Transverse colon (tissue), 4 donors: Measurements from ENCODE around the gene NDUFB4. TPM values are rescaled to one million over a fixed set of nuclear protein-coding genes. Genes with fewer than 3 reads are reported as not detected.

Source experiments
- DNase-seq: peaks from one replicate; pipeline ENCODE4 v3.0.0-alpha.2; 2019
- H3K27ac ChIP-seq, 4 donors: fragments of 200-600 bp; sonication (generic); 2 replicates each; pipeline ENCODE4 v1.5.1; 2016 to 2018; ENCODE audit warnings: inconsistent platforms in 4 of 4
- H3K27me3 ChIP-seq: fragments of 200-600 bp; sonication (generic); 2 replicates; pipeline ENCODE4 v1.5.1; 2017; ENCODE audit warnings: inconsistent platforms
- H3K36me3 ChIP-seq, 4 donors: fragments of 200-600 bp; sonication (generic); 2 replicates each; pipeline ENCODE4 v1.5.1; 2017 to 2019; ENCODE audit warnings: inconsistent platforms in 4 of 4
- H3K4me1 ChIP-seq, 4 donors: fragments of 200-600 bp; sonication (generic); 2 replicates each; pipeline ENCODE4 v1.5.1; 2017 to 2020; ENCODE audit warnings: inconsistent platforms in 4 of 4
- H3K4me3 ChIP-seq, 4 donors: fragments of 200-600 bp; sonication (generic); 1 replicate in 1 of 4; 2 replicates in 3 of 4; pipeline versions ENCODE4 v1.5.1 to v1.6.1; 2017 to 2019; ENCODE audit warnings: inconsistent platforms in 4 of 4
- H3K9me3 ChIP-seq, 2 donors: fragments of 200-600 bp; sonication (generic); 2 replicates each; pipeline ENCODE4 v1.5.1; 2017 to 2019; ENCODE audit warnings: inconsistent platforms in 2 of 2
- EP300 ChIP-seq: sonication (generic); formaldehyde crosslinking; IDR thresholded peaks from one replicate; pipeline ENCODE4 v1.6.1; 2017; ENCODE audit warnings: antibody characterized with exemption, low read depth
- POLR2A ChIP-seq: fragments of 450-650 bp; IDR thresholded peaks from one replicate; pipeline ENCODE4 v1.6.1; 2016; ENCODE audit warnings: antibody characterized with exemption, mild to moderate bottlenecking, moderate library complexity
- POLR2AphosphoS5 ChIP-seq, 3 donors: sonication (generic); formaldehyde crosslinking; IDR thresholded peaks; one replicate each; pipeline ENCODE4 v1.6.1; 2016; ENCODE audit warnings: antibody characterized with exemption in 3 of 3
- WGBS, 2 donors: methylation state at CpG; one replicate each; pipeline ENCODE4 v1.1.5; 2018; ENCODE audit warnings: low coverage in 1 of 2; 5-methylcytosine and 5-hydroxymethylcytosine counted together
- in situ Hi-C, 4 donors: fragments of 200-750 bp; cut with MboI; loops; one replicate each; pipeline versions ENCODE4 v1.15.0 to v1.15.1; 2017; ENCODE audit warnings: low sequenced_read_pairs in 3 of 4, low pct_ligation_motif_present in 1 of 4, low pct_unique_long_range_greater_than_20kb in 1 of 4
- intact Hi-C: fragments of 100-400 bp; cut with DNase I; formaldehyde crosslinking; loops from one replicate; pipeline ENCODE4 v1.15.1; 2023; ENCODE audit warnings: low total_unique reads
- total RNA-seq, 4 donors: library from RNA; depleted of rRNA; stranded (reverse); fragments of >200 nt; gene quantifications; one replicate each; pipeline ENCODE4 v1.1.0, GENCODE V29; 2016
- TF ChIP-seq, protein P1 (sequence below), 5 experiments: fragments of 200-600 bp in 3 of 5; fragments of 450-650 bp in 2 of 5; sonication (generic) in 3 of 5; IDR thresholded peaks; 1 replicate in 2 of 5; 2 replicates in 3 of 5; pipeline ENCODE4 v1.5.1; 2016 to 2017; ENCODE audit warnings: antibody characterized with exemption in 5 of 5, inconsistent platforms in 3 of 5, mild to moderate bottlenecking in 2 of 5, moderate library complexity in 1 of 5

NDUFB4 gene
- total RNA-seq, 4 donors from 2014 or later, result 9.6 to 129 (median 63.7) TPM

DNA sequence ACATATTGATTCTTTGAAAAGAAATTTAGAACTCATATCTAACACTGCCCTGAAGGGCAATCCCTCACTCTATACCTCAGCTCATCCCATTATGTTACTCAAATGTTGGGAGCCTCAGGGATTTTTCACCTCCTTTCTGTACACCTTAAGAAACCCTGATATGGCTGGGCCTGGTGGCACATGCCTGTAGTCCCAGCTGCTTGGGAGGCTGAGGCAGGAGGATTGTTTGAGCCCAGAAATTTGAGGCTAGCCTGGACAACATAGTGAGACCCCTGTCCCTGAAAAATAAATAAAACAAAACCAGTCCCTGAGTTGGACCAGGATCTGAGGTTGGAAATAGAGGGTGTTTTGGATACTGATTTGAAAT, 27.6 kb downstream of the NDUFB4 start:
- no peaks in the 10 kb centered on the region for H3K4me1 ChIP-seq
- TF ChIP-seq, protein P1, sequence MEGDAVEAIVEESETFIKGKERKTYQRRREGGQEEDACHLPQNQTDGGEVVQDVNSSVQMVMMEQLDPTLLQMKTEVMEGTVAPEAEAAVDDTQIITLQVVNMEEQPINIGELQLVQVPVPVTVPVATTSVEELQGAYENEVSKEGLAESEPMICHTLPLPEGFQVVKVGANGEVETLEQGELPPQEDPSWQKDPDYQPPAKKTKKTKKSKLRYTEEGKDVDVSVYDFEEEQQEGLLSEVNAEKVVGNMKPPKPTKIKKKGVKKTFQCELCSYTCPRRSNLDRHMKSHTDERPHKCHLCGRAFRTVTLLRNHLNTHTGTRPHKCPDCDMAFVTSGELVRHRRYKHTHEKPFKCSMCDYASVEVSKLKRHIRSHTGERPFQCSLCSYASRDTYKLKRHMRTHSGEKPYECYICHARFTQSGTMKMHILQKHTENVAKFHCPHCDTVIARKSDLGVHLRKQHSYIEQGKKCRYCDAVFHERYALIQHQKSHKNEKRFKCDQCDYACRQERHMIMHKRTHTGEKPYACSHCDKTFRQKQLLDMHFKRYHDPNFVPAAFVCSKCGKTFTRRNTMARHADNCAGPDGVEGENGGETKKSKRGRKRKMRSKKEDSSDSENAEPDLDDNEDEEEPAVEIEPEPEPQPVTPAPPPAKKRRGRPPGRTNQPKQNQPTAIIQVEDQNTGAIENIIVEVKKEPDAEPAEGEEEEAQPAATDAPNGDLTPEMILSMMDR (IDR thresholded peaks at IDR 0.05), result no peak
- TF ChIP-seq POLR2AphosphoS5 (IDR thresholded peaks at IDR 0.05) (no peak), EP300 (no peak), POLR2A (no peak)
- H3K9me3 ChIP-seq, result peaks cover 0 to 14% of the 10 kb centered on the region in 2 donors
- H3K27me3 ChIP-seq, result no peaks in the 10 kb centered on the region
- H3K36me3 ChIP-seq, result no peaks in the 10 kb centered on the region
- H3K4me3 ChIP-seq, result no peak overlapping the region
- DNase-seq, result no peak
- intact Hi-C loops, result no loop called here
- in situ Hi-C loops, result no loop called here
- no peak overlapping the region for H3K27ac ChIP-seq

DNA sequence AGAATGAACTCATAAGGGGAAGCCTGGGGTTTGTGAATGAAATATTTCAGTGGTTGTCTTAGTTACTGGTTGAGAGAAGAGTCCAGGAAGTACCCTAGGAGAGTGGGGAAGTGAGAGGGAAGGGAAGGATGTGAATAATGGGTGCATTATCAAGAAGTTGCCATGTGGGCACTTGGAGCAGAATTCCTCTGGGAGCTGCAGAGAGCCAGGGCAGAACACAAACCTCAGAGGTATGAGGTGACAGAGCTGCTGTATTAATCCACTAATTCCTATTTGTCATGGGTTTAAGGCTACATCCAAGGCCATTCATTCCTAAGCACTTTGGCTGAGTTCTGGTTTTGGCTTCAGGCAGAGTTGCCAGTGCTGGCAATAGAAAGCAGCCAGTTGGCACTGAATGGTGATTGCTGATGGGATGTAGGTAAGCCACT, 29.0 kb downstream of the NDUFB4 start:
- DNase-seq, result no peak
- Histone ChIP-seq H3K9me3 (peaks cover 0 to 14% of the 10 kb centered on the region in 2 donors), H3K27ac (no peak overlapping the region), H3K27me3 (no peaks in the 10 kb centered on the region), H3K4me3 (no peak overlapping the region), H3K36me3 (no peaks in the 10 kb centered on the region), H3K4me1 (no peaks in the 10 kb centered on the region)
- in situ Hi-C loops (no loop called here), intact Hi-C loops (no loop called here)
- TF ChIP-seq, protein P1 (IDR thresholded peaks at IDR 0.05), result no peak
- no peak for TF ChIP-seq POLR2A
- TF ChIP-seq POLR2AphosphoS5 (IDR thresholded peaks at IDR 0.05), result no peak
- no peak for TF ChIP-seq EP300

DNA sequence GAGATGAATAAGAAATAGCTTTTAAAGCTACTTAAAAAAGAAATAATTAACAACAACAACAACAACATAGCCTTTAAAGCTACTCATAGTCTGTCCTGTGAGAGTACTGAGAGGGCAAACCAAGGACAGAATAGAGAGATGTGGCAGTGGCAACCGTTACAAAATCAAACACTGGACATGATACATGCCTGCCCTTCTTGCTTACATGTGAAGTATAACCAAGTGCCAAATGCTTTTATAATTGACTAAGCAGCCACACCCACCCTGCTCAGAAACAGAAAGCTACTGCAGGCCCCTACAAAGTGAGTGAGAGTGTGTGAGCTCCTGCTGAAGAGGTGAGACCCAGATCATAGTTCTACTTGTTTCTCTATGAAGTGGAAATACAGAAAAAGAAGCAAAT, 38.4 kb downstream of the NDUFB4 start:
- Histone ChIP-seq H3K27ac (no peak overlapping the region), H3K36me3 (no peaks in the 10 kb centered on the region), H3K4me3 (no peak overlapping the region), H3K4me1 (peaks cover 0 to 12% (median 4%) of the 10 kb centered on the region in 4 donors), H3K27me3 (no peaks in the 10 kb centered on the region), H3K9me3 (no peaks in the 10 kb centered on the region)
- intact Hi-C loops (no loop called here), in situ Hi-C loops (no loop called here)
- WGBS, 2 donors, result 0 to 8% methylated on average over 1 of the region's 1 CpG
- TF ChIP-seq EP300 (no peak), POLR2AphosphoS5 (IDR thresholded peaks at IDR 0.05) (no peak), POLR2A (no peak)
- TF ChIP-seq, protein P1 (IDR thresholded peaks at IDR 0.05), result no peak
- no peak for DNase-seq

DNA sequence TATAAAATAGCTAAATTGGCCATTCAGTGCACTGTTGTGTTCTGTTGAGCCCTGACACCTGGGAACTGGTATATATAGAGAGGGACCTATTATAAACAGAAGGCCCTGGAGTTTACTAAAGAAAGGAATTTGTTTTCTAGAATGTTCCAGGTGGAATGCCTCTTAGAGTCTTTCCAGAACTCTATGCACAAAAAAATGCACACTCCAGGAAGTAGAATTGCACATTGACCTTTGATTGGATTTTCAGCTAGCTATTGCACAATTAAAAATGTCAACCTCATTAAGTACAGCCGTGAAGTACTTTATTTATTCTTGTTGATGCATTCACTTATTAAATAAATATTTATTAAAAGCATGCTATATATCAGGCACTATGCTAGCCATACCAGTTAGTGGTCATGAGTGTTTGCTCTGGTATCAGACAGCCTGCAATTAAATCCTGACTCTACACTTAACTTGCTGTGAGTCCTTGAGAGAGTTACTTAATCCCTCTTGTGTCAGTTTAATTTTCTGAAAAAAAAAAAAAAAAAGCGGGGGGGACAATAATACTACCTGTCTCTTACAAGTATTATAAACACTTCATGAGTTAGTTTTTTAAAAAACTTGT, 40.8 kb downstream of the NDUFB4 start:
- Histone ChIP-seq H3K27me3 (no peaks in the 10 kb centered on the region), H3K9me3 (no peaks in the 10 kb centered on the region), H3K27ac (no peak overlapping the region), H3K4me1 (peaks cover 0 to 12% (median 4%) of the 10 kb centered on the region in 4 donors), H3K36me3 (no peaks in the 10 kb centered on the region), H3K4me3 (no peak overlapping the region)
- no peak for DNase-seq
- intact Hi-C loops (no loop called here), in situ Hi-C loops (no loop called here)
- TF ChIP-seq, protein P1 (IDR thresholded peaks at IDR 0.05), result no peak
- no peak for TF ChIP-seq POLR2AphosphoS5 (IDR thresholded peaks at IDR 0.05)
- no peak for TF ChIP-seq POLR2A
- TF ChIP-seq EP300, result no peak
- 31 to 43% methylated on average over 2 of the region's 2 CpGs for WGBS, 2 donors
